T-cell (primary cell): ENCODE results near the gene TMEM163. TPM values are rescaled to one million over a fixed set of nuclear protein-coding genes. Genes with fewer than 3 reads are reported as not detected.

Experiments
- ATAC-seq, 4 experiments: fragments of 200-7000 bp in 3 of 4; fragments of 150-1000 bp in 1 of 4; cut with Tn5 transposase; replicated peaks in 1 of 4; 1 replicate in 3 of 4; 2 replicates in 1 of 4; pipeline ENCODE4 v1.10.0; 2021; ENCODE audit warnings: moderate library complexity in 3 of 4, mild to moderate bottlenecking in 2 of 4, moderate number of reproducible peaks in 1 of 4
- CTCF ChIA-PET, 2 donors: fragments of 300-600 bp; sonication (Branson Sonifier 250); formaldehyde crosslinking; loops; one replicate each; lab custom pipeline; 2022; ENCODE audit warnings: antibody characterized with exemption in 2 of 2; lab: Charles Lee
- POLR2A ChIA-PET, 2 donors: fragments of 300-600 bp; sonication (Branson Sonifier 250); formaldehyde crosslinking; loops; one replicate each; lab custom pipeline; 2022; ENCODE audit warnings: antibody characterized with exemption in 2 of 2; lab: Charles Lee
- DNase-seq, 35 experiments: peaks; one replicate each; pipeline versions ENCODE4 v3.0.0 to v3.0.0-alpha.2; 2013 to 2023
- H3K27ac ChIP-seq: one replicate; pipeline ENCODE4 v1.5.1; 2013; ENCODE audit warnings: low read length
- H3K27me3 ChIP-seq, 2 experiments: replicated peaks in 1 of 2; 1 replicate in 1 of 2; 2 replicates in 1 of 2; pipeline versions ENCODE4 v1.6.1 to v1.7.0; 2013; ENCODE audit warnings: low read length in 1 of 2, mixed read lengths in 1 of 2; ENCODE audit not compliant: control insufficient read depth in 2 of 2, insufficient read depth in 2 of 2; ENCODE audit errors: extremely low read depth in 1 of 2
- H3K36me3 ChIP-seq, 2 donors: 1 replicate in 1 of 2; 2 replicates in 1 of 2; pipeline versions ENCODE4 v1.6.1 to v1.7.0; 2013; ENCODE audit warnings: low read length in 1 of 2; ENCODE audit not compliant: control insufficient read depth in 2 of 2, insufficient read depth in 1 of 2; ENCODE audit errors: extremely low read depth in 1 of 2
- H3K4me1 ChIP-seq, 2 experiments: 1 replicate in 1 of 2; 2 replicates in 1 of 2; pipeline versions ENCODE4 v1.6.1 to v1.7.0; 2013; ENCODE audit warnings: low read length in 2 of 2, mixed read lengths in 1 of 2; ENCODE audit not compliant: insufficient read depth in 2 of 2, control insufficient read depth in 1 of 2; ENCODE audit errors: extremely low read depth in 1 of 2
- H3K4me3 ChIP-seq, 2 donors: 1 replicate in 1 of 2; 2 replicates in 1 of 2; pipeline versions ENCODE4 v1.5.1 to v1.7.0; 2013; ENCODE audit warnings: mild to moderate bottlenecking in 2 of 2, low read length in 1 of 2, moderate library complexity in 1 of 2; ENCODE audit not compliant: control insufficient read depth in 1 of 2; ENCODE audit errors: extremely low read depth in 1 of 2
- H3K9me3 ChIP-seq: 2 replicates; pipeline ENCODE4 v1.7.0; 2013
- H3K27ac Mint-ChIP-seq, 2 donors: one replicate each; pipeline ENCODE4 v1.8.0; 2020 to 2021; ENCODE audit warnings: mild to moderate bottlenecking in 2 of 2, mixed read lengths in 2 of 2
- H3K27me3 Mint-ChIP-seq, 2 donors: one replicate each; pipeline ENCODE4 v1.8.0; 2021 to 2022; ENCODE audit warnings: mixed read lengths in 2 of 2
- H3K36me3 Mint-ChIP-seq: one replicate; pipeline ENCODE4 v1.8.0; 2021; ENCODE audit warnings: mixed read lengths
- H3K4me1 Mint-ChIP-seq, 3 donors: one replicate each; pipeline ENCODE4 v1.8.0; 2020 to 2022; ENCODE audit warnings: mixed read lengths in 3 of 3, mild to moderate bottlenecking in 1 of 3
- H3K4me3 Mint-ChIP-seq, 3 donors: one replicate each; pipeline ENCODE4 v1.8.0; 2020 to 2022; ENCODE audit warnings: mild to moderate bottlenecking in 3 of 3, mixed read lengths in 3 of 3, moderate library complexity in 3 of 3
- H3K9me3 Mint-ChIP-seq, 3 donors: one replicate each; pipeline ENCODE4 v1.8.0; 2020 to 2022; ENCODE audit warnings: mixed read lengths in 3 of 3
- WGBS: methylation state at CpG from one replicate; pipeline ENCODE4 v1.1.5; 2013; ENCODE audit warnings: missing lambda C conversion rate; ENCODE audit not compliant: insufficient coverage; 5-methylcytosine and 5-hydroxymethylcytosine counted together
- total RNA-seq, 35 experiments: library from RNA in 6 of 35; stranded (reverse) in 6 of 35; fragments of 120-200 nt in 1 of 35; gene quantifications; one replicate each; pipeline versions ENCODE4 v1.2.1 to v1.2.4 and lab custom pipeline; 2013 to 2026

Gene TMEM163
- total RNA-seq, 5 donors from 2014 or later (not counting 1 experiment from before 2014, with no cell fraction given), result 0.18 to 0.73 (median 0.35) TPM

- no peak overlapping the region for H3K27ac ChIP-seq
- Mint-ChIP-seq H3K9me3 (no peaks in the 10 kb centered on the region), H3K27me3 (no peaks in the 10 kb centered on the region), H3K4me1 (peaks cover 57 to 66% (median 58%) of the 10 kb centered on the region in 3 donors), H3K36me3 (peaks cover 19% of the 10 kb centered on the region), H3K4me3 (no peak overlapping the region), H3K27ac (peak overlapping the region; percentile 68 to 86)
- peaks cover 0 to 20% of the 10 kb centered on the region in 2 donors for H3K36me3 ChIP-seq
- no peak for DNase-seq
- H3K4me3 ChIP-seq, result no peak overlapping the region
- CTCF ChIA-PET, result interaction anchor here (0.6 to 1.4 kb wide), 4 partner anchors 248 to 292 kb away, joined by 3 to 5 read pairs (median 3); no protein-coding TSS in a partner anchor
- POLR2A ChIA-PET, result interaction anchor here in 1 of 2 donors (0.6 kb wide), 1 partner anchor 36 kb away, joined by 3 read pairs; no protein-coding TSS in a partner anchor
- 26% methylated on average over 3 of the region's 3 CpGs for WGBS
- H3K9me3 ChIP-seq, result no peaks in the 10 kb centered on the region
- H3K4me1 ChIP-seq, result peaks cover 19 to 27% of the 10 kb centered on the region in 2 experiments
- ATAC-seq, result no peak
- no peaks in the 10 kb centered on the region for H3K27me3 ChIP-seq
These were observed 310.4 kb downstream of the TMEM163 start for GRCh38 chr2:134408386-134408785.

- H3K4me3 Mint-ChIP-seq, result no peak overlapping the region
- CTCF ChIA-PET, result interaction anchor here (0.6 to 0.7 kb wide), 2 partner anchors 63 to 644 kb away, joined by 3 to 5 read pairs; no protein-coding TSS in a partner anchor
- peak overlapping the region; percentile 41 to 77 for H3K27ac Mint-ChIP-seq
- Histone ChIP-seq H3K27ac (no peak overlapping the region), H3K27me3 (no peaks in the 10 kb centered on the region), H3K36me3 (peaks cover 0 to 19% of the 10 kb centered on the region in 2 donors), H3K9me3 (no peaks in the 10 kb centered on the region), H3K4me3 (no peak overlapping the region), H3K4me1 (peaks cover 19 to 27% of the 10 kb centered on the region in 2 experiments)
- no peak for ATAC-seq
- no CpG with 5 or more reads among the region's 4 CpGs for WGBS
- H3K9me3 Mint-ChIP-seq, result no peaks in the 10 kb centered on the region
- H3K4me1 Mint-ChIP-seq, result peaks cover 57 to 66% (median 58%) of the 10 kb centered on the region in 3 donors
- H3K27me3 Mint-ChIP-seq, result no peaks in the 10 kb centered on the region
- DNase-seq, result no peak
- H3K36me3 Mint-ChIP-seq, result peaks cover 29% of the 10 kb centered on the region
- POLR2A ChIA-PET, result interaction anchor here (0.6 kb wide), 2 partner anchors 12 to 229 kb away, joined by 3 to 4 read pairs; no protein-coding TSS in a partner anchor
These were observed 311.5 kb downstream of the TMEM163 start for GRCh38 chr2:134407154-134407890.

- Histone ChIP-seq H3K27ac (no peak overlapping the region), H3K9me3 (no peaks in the 10 kb centered on the region), H3K36me3 (peaks cover 0 to 21% of the 10 kb centered on the region in 2 donors), H3K27me3 (no peaks in the 10 kb centered on the region), H3K4me3 (no peak overlapping the region), H3K4me1 (peaks cover 17 to 22% of the 10 kb centered on the region in 2 experiments)
- H3K9me3 Mint-ChIP-seq, result no peaks in the 10 kb centered on the region
- no peaks in the 10 kb centered on the region for H3K27me3 Mint-ChIP-seq
- ChIA-PET CTCF (interaction anchor here (0.6 to 0.7 kb wide), 2 partner anchors 62 to 644 kb away, joined by 3 to 5 read pairs; no protein-coding TSS in a partner anchor), POLR2A (interaction anchor here (0.6 kb wide), 3 partner anchors 12 to 900 kb away, joined by 3 to 10 read pairs (median 4); no protein-coding TSS in a partner anchor)
- WGBS, result no CpG with 5 or more reads among the region's 3 CpGs
- ATAC-seq (no peak), DNase-seq (no peak)
- peaks cover 54 to 60% (median 54%) of the 10 kb centered on the region in 3 donors for H3K4me1 Mint-ChIP-seq
- H3K36me3 Mint-ChIP-seq, result peaks cover 32% of the 10 kb centered on the region
- H3K4me3 Mint-ChIP-seq, result no peak overlapping the region
- H3K27ac Mint-ChIP-seq, result peak overlapping the region; percentile 41 to 77
These were observed 312.1 kb downstream of the TMEM163 start for GRCh38 chr2:134406736-134407135.

GRCh38 chr2:134406311-134406710, 312.5 kb downstream of the TMEM163 start:
- POLR2A ChIA-PET, result interaction anchor here (0.6 kb wide), 3 partner anchors 11 to 900 kb away, joined by 3 to 10 read pairs (median 4); no protein-coding TSS in a partner anchor

More at GRCh38 chr2:134406311-134406710, 312.5 kb downstream of the TMEM163 start:
- Histone ChIP-seq H3K36me3 (peaks cover 0 to 21% of the 10 kb centered on the region in 2 donors), H3K27me3 (no peaks in the 10 kb centered on the region), H3K4me1 (peaks cover 13 to 17% of the 10 kb centered on the region in 2 experiments), H3K9me3 (no peaks in the 10 kb centered on the region), H3K27ac (no peak overlapping the region), H3K4me3 (no peak overlapping the region)
- peaks cover 50 to 57% (median 51%) of the 10 kb centered on the region in 3 donors for H3K4me1 Mint-ChIP-seq
- ATAC-seq (no peak), DNase-seq (peak in 1 of 35 experiments; percentile 3)
- H3K27ac Mint-ChIP-seq, result peak overlapping the region in 1 of 2 donors; percentile 44
- H3K9me3 Mint-ChIP-seq, result no peaks in the 10 kb centered on the region
- peaks cover 34% of the 10 kb centered on the region for H3K36me3 Mint-ChIP-seq
- CTCF ChIA-PET, result interaction anchor here (0.6 to 0.7 kb wide), 2 partner anchors 62 to 645 kb away, joined by 3 to 5 read pairs; no protein-coding TSS in a partner anchor
- 90% methylated on average over 2 of the region's 5 CpGs for WGBS
- H3K4me3 Mint-ChIP-seq, result no peak overlapping the region
- H3K27me3 Mint-ChIP-seq, result no peaks in the 10 kb centered on the region

Other genes with a start within 250 kb of the TMEM163 start
- under 1 TPM in 1 of 5 donors, not detected in 4; 0.20 TPM for gene ACMSD, start 119.6 kb upstream of the TMEM163 start, total RNA-seq
- 10 to 100 TPM; 51.7 to 75.3 (median 62.6) TPM for gene CCNT2, start 199.8 kb upstream of the TMEM163 start, total RNA-seq